Measurements from ENCODE around the gene ABCB4.

Gene ABCB4

GRCh38 chr7:87416682-87417587 is 58.5 kb downstream of the ABCB4 start:
- DNase-seq = peak; percentile 60

- DNase-seq = no peak
These were observed 60.7 kb downstream of the ABCB4 start for GRCh38 chr7:87414794-87415188.

- DNase-seq = no peak
These were observed 61.3 kb downstream of the ABCB4 start for GRCh38 chr7:87413951-87414793.

- DNase-seq = no peak
These were observed 62.5 kb downstream of the ABCB4 start for GRCh38 chr7:87413029-87413428.

- no peak for DNase-seq
These were observed 64.3 kb downstream of the ABCB4 start for GRCh38 chr7:87411186-87411585.

- DNase-seq = no peak
These were observed 70.8 kb downstream of the ABCB4 start for GRCh38 chr7:87404674-87405073.

GRCh38 chr7:87398446-87398845 is 77.0 kb downstream of the ABCB4 start:
- DNase-seq = no peak

GRCh38 chr7:87395442-87396020 is 79.9 kb downstream of the ABCB4 start:
- DNase-seq = no peak

GRCh38 chr7:87391020-87391701 is 84.3 kb downstream of the ABCB4 start:
- DNase-seq = no peak

GRCh38 chr7:87380905-87381304 is 94.6 kb downstream of the ABCB4 start:
- DNase-seq = no peak

GRCh38 chr7:87375662-87376435 is 99.6 kb downstream of the ABCB4 start:
- DNase-seq = no peak

GRCh38 chr7:87370660-87371180 is 104.8 kb downstream of the ABCB4 start:
- no peak for DNase-seq

- no peak for DNase-seq
These were observed 106.3 kb downstream of the ABCB4 start for GRCh38 chr7:87369216-87369615.

GRCh38 chr7:87364246-87364645 is 111.2 kb downstream of the ABCB4 start:
- DNase-seq = no peak

GRCh38 chr7:87363342-87363741 is 112.1 kb downstream of the ABCB4 start:
- DNase-seq = no peak

GRCh38 chr7:87361320-87361719 is 114.2 kb downstream of the ABCB4 start:
- no peak for DNase-seq

- no peak for DNase-seq
These were observed 116.1 kb downstream of the ABCB4 start for GRCh38 chr7:87359366-87359765.

- DNase-seq = no peak
These were observed 119.0 kb downstream of the ABCB4 start for GRCh38 chr7:87356448-87356847.

- no peak for DNase-seq
These were observed 120.7 kb downstream of the ABCB4 start for GRCh38 chr7:87354749-87355148.
